T-helper 2 cell treated with Interferon-gamma antibody and Interleukin-4, amounts not matched to agents 100 ng/mL and 5 ng/mL, for 36 hours (primary cell): Measurements from ENCODE around the gene KBTBD6. TPM values are rescaled to one million over a fixed set of nuclear protein-coding genes. Genes with fewer than 3 reads are reported as not detected.

ENCODE experiments used
- total RNA-seq: library from RNA; stranded (reverse); gene quantifications from 2 replicates; pipeline ENCODE4 v1.2.3, GENCODE V29; 2022

The KBTBD6 gene
- total RNA-seq, 1 donor from 2014 or later, result 7.0 TPM

Other genes with a start within 250 kb of the KBTBD6 start
- 116 and 117 TPM in 2 replicates for gene ELF1, start 113.5 kb downstream of the KBTBD6 start, total RNA-seq
- gene WBP4, start 71.3 kb downstream of the KBTBD6 start, total RNA-seq, result 8.7 and 9.0 TPM in 2 replicates
- 10.6 and 11.8 TPM in 2 replicates for gene KBTBD7, start 61.8 kb upstream of the KBTBD6 start, total RNA-seq
- 19.6 and 25.3 TPM in 2 replicates for gene MTRF1, start 130.8 kb upstream of the KBTBD6 start, total RNA-seq
- 34.5 and 35.6 TPM in 2 replicates for gene NAA16, start 178.5 kb upstream of the KBTBD6 start, total RNA-seq